ENCODE measurements around the gene CAGE1.

The CAGE1 gene

DNA sequence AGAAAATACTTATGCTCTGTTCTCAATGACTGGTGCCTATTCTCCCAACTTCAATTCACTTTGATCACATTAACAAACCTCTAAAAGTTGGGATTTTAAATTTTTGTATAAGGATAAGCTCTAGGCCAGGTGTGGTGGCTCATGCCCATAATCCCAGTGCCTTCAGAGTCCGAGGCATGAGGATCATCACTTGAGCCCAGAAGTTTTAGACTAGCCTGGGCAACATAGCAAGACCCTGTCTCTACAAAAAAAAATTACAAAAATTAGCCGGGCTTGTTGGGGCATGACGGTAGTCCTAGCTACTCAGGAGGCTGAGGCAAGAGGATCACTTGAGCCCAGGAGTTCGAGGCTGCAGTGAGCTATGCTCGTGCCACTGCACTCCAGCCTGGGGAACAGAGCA lies 80.5 kb downstream of the CAGE1 start:
- DNase-seq (ENCODE audit: low spot score) = no peak

DNA sequence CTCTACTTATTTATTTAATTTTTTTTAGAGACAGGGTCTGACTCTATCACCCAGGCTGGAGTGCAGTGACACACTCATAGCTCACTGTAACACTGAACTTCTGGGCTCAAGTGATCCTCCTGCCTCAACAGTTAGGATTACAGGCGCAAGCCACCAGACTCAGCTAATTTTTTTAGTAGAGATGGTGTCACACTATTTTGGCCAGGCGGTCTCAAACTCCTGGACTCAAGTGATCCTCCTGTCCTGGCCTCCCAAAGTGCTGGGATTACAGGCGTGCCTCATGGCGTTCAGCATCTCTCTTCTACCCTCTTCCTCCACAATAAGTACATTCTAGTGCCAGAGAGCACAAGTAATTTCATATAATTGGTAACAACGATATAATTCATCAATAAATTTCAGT lies 82.0 kb downstream of the CAGE1 start:
- no peak for DNase-seq (ENCODE audit: low spot score)

DNA sequence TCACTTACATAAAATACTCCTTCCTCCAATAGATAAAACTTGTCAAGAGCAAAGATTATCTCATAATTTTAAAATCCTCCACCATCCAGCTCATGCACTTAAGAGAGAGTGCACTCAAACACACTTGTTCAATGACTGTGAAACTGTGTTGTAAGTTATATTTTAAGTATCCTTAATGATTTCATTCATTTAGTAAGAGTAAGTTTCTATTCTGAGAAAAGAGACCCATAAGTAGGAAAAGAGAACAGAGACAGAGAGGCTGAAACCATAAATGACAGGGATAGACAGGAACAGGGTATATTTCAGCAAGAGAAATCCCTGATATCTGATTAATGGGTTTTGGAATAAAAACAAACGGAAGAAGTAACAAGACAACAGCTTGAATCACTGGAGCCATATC lies 84.7 kb downstream of the CAGE1 start:
- DNase-seq (ENCODE audit: low spot score) = no peak

DNA sequence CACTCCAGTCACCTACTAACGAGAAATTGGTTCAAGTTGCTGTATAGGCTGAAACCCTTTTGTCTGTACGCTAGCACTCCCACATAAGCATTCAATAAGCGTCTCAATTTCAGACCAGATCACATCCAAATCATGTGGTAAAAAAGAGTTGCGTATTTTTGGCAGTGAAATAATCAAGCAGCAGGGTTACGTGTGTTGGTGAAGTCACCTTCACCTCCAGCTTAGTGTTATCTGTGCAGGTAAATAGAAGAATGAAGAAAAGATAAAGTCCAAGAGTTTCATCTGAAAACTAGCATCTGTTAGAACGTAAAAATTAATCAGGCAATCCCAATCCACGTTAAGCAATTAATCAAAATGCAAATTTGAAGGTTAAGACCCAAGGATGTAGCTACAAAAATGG lies 87.8 kb downstream of the CAGE1 start:
- no peak for DNase-seq (ENCODE audit: low spot score)

DNA sequence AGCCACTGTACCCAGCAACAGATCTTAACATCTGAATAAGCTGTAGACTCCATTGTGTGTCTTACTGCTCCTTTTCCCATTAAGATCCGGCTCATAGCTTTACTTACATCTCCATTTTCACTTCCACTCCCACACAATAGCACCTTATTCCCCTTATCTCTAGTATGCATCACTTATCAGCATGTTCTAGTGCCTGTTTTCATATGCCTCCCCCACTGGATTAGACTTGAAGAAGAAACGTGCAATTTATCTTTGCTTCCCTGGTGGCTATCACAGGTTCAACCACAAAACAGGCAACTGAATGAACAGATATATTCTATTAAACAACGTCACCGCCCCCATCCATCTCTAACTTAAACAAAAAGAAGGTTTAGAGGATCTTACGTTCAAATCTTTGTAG lies 88.6 kb downstream of the CAGE1 start:
- no peak for DNase-seq (ENCODE audit: low spot score)

DNA sequence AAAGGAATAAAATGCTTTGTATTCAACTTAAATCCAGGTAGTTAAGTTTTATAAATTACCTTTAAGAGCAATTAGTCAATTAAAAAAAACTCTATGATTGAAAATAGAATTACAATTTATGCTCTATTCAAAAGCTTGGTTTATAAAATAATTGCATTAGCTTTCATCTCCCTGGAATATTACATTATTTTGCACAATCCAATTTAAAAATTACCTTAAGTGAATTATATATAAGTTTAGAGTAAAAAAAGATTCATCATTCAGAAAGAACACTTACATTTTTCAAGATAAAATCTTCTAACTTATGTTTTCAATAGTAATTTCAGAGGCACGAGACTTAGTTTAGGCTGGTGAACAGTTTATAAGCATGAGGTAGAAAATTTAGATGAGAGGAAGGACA lies 91.4 kb downstream of the CAGE1 start:
- no peak for DNase-seq (ENCODE audit: low spot score)

DNA sequence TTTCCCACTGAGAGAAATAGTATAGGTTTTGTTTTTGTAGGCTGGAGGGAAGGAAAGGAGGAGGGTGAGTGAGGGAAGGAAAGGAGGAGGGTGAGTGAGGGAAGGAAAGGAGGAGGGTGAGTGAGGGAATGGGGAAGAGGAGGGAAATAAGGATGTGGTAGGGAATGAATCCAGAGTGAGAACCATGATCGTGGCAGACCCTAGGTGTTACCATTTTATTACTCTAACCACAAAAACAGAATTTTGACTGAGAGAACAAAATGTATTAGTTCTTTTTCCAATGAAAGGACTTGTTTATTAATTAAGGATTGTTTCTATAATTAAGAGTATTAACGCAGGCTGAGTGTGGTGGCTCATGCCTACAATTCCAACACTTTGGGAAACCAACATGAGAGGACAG lies 92.9 kb downstream of the CAGE1 start:
- no peak for DNase-seq (ENCODE audit: low spot score)

DNA sequence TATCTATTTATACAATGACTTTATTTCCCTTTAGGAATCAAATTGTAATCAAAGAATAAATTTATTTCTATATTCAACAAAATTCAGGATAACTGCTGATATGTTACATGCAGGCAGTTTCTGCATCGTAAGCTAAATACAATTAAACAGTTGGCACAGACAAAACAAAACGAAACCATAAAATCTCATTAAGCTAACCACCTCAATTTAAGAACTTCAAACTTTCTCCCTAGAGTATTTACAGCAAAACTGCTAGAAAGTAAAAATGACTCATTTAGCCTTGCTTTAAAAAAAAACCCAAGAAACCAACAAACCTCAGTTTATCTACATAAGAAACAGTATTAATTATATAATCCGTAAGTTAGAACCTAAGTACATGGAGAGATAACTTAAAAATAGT lies 93.6 kb downstream of the CAGE1 start:
- no peak for DNase-seq (ENCODE audit: low spot score)

DNA sequence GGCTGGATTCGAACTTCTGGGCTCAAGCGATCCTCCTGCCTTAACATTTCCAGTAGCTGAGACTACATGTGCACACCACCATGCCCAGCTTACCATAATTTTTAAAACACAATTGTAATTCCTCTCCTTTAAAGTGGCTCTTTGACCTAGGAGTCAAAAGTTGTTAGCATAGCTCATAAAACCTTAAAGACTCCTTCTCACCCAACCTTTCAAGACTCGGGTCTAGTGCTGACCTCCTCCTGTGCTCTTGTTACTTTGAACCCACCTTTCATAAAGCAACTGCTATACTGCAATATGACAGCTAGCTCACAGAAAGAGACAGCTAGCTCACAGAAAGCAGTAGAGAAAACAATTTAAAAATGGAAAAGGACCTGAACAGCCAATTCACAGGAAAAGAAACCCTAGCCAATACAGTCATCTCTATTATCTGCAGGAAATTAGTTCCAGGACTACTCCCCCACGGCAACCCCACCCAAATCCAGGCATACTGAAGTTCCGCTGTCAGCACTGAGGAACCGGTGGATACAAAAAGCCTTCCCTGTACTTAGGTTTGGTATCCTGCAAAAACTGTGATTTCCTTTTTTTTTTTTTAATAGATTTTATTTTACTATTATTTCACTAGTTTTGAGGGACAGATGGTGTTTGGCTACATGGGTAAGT lies 96.8 kb downstream of the CAGE1 start:
- no peak for DNase-seq (ENCODE audit: low spot score)

DNA sequence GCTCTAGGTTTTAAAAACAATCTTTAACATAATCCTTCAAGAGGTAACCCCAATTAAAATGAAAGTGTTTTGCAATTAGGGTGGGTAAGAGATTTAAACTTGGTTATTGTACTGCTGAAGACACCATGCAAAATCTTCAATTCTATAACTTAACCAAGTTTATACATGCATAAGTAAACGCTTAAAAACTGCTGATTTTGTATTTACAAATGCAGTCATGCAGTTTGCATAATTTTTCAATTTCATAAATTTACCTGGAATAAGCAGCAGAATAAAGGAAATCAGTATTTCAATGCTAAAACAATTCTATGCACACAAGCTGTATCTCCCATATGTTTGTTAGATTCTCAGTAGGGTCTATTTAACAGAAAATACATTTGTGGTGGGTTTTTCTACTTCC lies 99.5 kb downstream of the CAGE1 start:
- no peak for DNase-seq (ENCODE audit: low spot score)

DNA sequence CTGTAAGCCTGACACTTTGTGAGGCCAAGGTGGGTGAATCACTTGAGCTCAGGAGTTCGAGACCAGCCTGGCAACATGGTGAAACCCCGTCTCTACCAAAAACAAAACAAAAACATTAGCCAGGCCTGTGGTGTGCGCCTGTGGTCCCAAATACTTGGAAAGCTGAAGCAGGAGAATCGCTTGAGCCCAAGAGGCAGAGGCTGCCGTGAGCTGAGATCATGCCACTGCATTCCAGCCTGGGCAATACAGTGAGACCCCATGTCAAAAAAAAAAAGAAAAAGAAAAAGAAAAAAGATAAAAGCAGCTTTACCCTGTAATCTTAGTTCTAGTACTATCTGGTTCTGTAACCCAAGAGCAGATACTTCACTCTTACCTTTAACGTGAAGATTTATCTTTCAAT lies 104.1 kb downstream of the CAGE1 start:
- no peak for DNase-seq (ENCODE audit: low spot score)

DNA sequence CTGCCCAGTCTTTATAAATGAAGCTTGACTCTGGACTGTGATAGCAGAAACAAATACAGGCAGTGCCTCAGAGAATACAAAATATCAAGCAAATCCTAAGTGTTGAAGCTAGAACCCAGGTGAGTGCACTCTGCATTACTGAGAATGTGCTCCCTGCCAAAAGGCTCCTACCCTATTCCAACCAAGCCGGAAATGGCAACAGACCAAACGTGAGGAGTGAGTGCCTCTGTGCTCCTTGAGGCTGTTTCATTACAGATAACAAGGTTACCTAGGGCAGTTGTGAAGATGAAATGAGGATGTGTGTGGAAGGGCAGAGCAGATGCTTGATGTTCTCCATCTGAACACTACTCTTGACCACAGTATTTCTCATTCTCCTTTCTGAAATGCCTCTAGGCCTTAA lies 105.9 kb downstream of the CAGE1 start:
- no peak for DNase-seq (ENCODE audit: low spot score)

DNA sequence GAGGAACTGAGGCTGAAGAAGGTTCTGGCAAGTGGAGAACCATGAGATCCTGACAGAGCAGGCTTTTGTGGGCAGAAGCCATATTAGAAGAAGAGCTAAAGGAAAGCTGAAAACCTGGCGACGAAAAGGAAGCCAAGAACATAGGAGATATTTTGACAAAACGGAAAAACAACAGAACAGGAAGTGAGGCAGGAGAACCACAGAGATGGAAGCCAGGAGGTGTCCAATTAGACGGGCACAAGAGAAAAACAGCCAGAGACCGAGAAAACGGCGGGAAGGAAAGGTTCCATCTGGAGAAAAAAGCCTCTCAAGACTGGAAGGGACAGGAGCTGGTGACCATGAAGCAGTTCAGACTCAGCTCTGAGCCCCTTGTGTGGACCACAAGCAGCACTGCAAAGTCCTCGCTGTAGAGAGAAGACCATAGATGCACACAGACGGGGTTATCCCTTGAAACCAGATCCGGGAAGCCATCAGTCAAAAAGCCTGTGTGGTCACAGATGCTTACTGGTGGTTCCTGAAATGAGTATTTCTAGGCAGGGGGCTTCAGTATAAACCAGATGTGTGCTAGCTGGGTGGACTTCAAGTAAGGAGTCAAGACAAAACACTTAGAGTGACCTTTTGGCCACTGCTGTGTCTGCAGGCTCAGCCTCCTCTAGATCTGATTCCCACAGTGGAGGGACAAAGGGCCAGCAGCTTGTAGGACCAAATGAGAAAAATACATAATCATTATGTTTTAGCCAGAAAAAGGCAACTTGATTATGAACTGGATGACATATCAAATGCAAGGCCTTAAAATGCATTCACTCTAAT lies 107.2 kb downstream of the CAGE1 start:
- no peak for DNase-seq (ENCODE audit: low spot score)
